ENCODE results near the gene SOX4.

Gene SOX4

DNA sequence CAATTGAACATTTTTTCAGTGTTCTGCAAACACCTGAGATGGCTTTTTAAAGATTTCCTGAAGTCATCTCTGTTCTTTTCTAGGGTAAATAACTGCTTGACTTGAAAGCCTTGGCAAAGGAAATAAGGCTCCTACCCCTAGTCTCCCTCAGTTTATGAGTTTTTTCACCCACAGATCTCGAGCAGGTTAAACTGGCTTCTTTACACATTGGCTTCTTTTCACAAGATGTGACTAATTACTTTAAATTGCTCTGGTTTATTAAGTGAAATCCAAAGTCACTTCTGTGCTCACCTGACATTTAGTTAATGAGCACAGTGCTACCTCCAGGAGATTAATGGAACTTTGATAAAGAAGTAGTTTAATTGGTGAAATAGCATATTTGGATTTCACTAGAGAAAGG is 33.2 kb downstream of the SOX4 start:
- no peak for DNase-seq (ENCODE audit: extremely low read depth, insufficient read length)
- no peak overlapping the region for H3K4me3 ChIP-seq (replicated peaks; ENCODE audit: low read depth, low read length)
- TF ChIP-seq, protein P1, sequence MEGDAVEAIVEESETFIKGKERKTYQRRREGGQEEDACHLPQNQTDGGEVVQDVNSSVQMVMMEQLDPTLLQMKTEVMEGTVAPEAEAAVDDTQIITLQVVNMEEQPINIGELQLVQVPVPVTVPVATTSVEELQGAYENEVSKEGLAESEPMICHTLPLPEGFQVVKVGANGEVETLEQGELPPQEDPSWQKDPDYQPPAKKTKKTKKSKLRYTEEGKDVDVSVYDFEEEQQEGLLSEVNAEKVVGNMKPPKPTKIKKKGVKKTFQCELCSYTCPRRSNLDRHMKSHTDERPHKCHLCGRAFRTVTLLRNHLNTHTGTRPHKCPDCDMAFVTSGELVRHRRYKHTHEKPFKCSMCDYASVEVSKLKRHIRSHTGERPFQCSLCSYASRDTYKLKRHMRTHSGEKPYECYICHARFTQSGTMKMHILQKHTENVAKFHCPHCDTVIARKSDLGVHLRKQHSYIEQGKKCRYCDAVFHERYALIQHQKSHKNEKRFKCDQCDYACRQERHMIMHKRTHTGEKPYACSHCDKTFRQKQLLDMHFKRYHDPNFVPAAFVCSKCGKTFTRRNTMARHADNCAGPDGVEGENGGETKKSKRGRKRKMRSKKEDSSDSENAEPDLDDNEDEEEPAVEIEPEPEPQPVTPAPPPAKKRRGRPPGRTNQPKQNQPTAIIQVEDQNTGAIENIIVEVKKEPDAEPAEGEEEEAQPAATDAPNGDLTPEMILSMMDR (IDR thresholded peaks at IDR 0.05; ENCODE audit: insufficient read depth, low read length, poor library complexity, severe bottlenecking), result no peak
- no peaks in the 10 kb centered on the region for H3K36me3 ChIP-seq (ENCODE audit: control insufficient read depth, insufficient read depth, low read length)
- no peaks in the 10 kb centered on the region for H3K27me3 ChIP-seq (replicated peaks; ENCODE audit: control insufficient read depth, insufficient read depth, low read length)

DNA sequence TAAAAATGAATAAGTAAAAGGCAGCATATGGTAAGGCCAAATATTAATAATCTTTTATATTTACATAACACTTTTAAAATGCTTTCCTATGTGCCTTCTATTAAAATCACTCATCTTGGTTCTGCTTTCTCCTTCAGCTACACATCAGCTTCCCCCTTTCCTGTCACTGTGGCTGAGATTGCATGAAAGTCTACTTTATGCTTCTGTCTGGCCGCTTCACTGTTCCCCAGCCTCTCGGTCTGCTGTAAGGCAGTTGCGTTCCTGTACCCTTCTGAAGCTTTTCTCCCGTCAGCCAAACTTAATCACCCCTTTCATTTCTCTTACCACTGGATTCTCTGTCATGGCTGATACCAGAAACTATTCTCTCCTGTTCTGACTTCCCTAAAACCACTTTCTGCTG is 34.6 kb downstream of the SOX4 start:
- no peak for DNase-seq (ENCODE audit: extremely low read depth, insufficient read length)
- TF ChIP-seq, protein P1 (IDR thresholded peaks at IDR 0.05; ENCODE audit: insufficient read depth, low read length, poor library complexity, severe bottlenecking), result no peak
- Histone ChIP-seq H3K36me3 (ENCODE audit: control insufficient read depth, insufficient read depth, low read length) (no peaks in the 10 kb centered on the region), H3K27me3 (replicated peaks; ENCODE audit: control insufficient read depth, insufficient read depth, low read length) (no peaks in the 10 kb centered on the region), H3K4me3 (replicated peaks; ENCODE audit: low read depth, low read length) (no peak overlapping the region)

DNA sequence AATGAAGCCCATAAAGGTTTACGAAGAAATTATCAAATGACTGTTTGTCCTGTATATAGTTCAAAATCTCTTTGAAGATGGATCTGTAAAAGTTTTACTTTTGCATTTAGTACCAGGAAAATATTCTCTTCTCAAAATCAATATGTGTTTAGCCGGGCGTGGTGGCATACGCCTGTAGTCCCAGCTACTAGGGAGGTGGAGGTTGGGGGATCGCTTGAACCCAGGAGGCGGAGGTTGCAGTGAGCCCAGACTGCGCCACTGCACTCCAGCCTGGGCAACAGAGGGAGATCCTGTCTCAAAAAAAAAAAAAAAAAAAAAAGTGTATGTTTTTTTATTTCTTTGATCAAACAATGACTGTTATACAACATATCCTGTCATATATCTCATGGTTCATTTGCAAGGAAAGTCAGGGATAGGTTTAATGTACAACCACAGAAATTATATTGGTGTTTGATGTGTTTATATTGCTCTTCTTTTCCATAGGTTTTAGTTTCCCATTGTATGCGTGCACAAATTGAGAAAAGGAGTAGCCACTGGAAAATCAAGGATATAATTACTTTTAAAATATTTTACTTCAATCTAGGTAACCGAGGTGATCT is 40.1 kb downstream of the SOX4 start:
- H3K27me3 ChIP-seq (replicated peaks; ENCODE audit: control insufficient read depth, insufficient read depth, low read length), result no peaks in the 10 kb centered on the region
- TF ChIP-seq, protein P1 (IDR thresholded peaks at IDR 0.05; ENCODE audit: insufficient read depth, low read length, poor library complexity, severe bottlenecking), result no peak
- no peaks in the 10 kb centered on the region for H3K36me3 ChIP-seq (ENCODE audit: control insufficient read depth, insufficient read depth, low read length)
- DNase-seq (ENCODE audit: extremely low read depth, insufficient read length), result no peak
- H3K4me3 ChIP-seq (replicated peaks; ENCODE audit: low read depth, low read length), result no peak overlapping the region

DNA sequence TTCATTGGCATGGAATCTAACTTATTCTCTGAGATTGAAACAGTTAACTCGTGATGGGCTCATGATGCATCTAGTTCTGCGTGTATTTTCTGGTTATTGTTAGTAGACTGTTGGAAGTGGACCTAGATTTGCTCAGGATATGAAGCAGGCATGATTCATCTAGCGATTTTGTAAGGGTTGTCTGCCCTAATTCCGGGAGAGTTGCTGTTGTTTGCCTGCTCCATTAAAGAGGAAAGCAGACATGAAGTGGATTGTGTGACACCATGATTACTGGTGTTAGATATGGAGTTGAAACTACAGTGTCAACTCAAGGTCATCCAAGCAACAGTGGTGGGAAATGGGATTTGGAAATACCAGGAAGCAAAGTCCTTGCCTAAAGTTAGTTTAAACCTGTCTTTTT is 41.0 kb downstream of the SOX4 start:
- Histone ChIP-seq H3K36me3 (ENCODE audit: control insufficient read depth, insufficient read depth, low read length) (no peaks in the 10 kb centered on the region), H3K27me3 (replicated peaks; ENCODE audit: control insufficient read depth, insufficient read depth, low read length) (no peaks in the 10 kb centered on the region), H3K4me3 (replicated peaks; ENCODE audit: low read depth, low read length) (no peak overlapping the region)
- no peak for DNase-seq (ENCODE audit: extremely low read depth, insufficient read length)
- TF ChIP-seq, protein P1 (IDR thresholded peaks at IDR 0.05; ENCODE audit: insufficient read depth, low read length, poor library complexity, severe bottlenecking), result no peak

DNA sequence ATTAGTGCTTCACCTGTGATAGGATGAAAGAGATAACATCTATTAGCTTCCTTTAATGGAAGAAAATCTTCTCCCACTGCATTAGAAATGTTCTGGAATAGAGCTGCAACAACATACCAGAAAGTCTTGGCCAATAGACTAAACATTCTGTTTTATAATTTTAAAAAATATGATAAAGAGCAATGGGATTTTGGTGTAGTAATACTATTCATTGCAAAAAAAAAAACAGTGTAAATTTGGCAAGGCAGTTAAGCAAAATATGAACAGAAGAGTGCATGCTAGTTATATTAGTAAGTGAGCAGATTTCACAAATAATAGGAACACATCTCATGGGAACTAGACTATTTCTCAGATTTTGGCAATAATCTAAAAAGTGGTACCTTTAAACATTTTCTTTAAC is 43.3 kb downstream of the SOX4 start:
- H3K4me3 ChIP-seq (replicated peaks; ENCODE audit: low read depth, low read length), result no peak overlapping the region
- TF ChIP-seq, protein P1 (IDR thresholded peaks at IDR 0.05; ENCODE audit: insufficient read depth, low read length, poor library complexity, severe bottlenecking), result no peak
- no peaks in the 10 kb centered on the region for H3K27me3 ChIP-seq (replicated peaks; ENCODE audit: control insufficient read depth, insufficient read depth, low read length)
- H3K36me3 ChIP-seq (ENCODE audit: control insufficient read depth, insufficient read depth, low read length), result no peaks in the 10 kb centered on the region
- DNase-seq (ENCODE audit: extremely low read depth, insufficient read length), result no peak

DNA sequence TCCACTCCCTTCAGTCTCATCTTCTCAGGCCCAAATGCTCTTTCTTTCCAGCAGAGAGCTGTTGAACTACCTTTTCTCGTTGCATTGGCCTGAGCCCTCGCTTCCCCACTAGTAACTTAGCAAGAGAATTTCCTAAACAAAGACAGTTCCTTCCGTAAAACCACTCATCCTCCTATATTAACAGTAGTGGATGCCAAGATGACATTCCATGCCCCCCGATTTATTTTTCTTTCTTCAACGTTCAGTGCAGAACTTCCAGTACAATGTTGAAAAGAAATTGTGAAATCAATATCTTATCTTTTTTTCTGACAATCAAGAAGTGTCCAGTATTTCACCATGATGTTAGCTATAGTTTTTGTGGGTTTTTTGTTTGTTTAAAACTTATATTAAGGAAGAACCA is 45.8 kb downstream of the SOX4 start:
- no peaks in the 10 kb centered on the region for H3K36me3 ChIP-seq (ENCODE audit: control insufficient read depth, insufficient read depth, low read length)
- no peak for DNase-seq (ENCODE audit: extremely low read depth, insufficient read length)
- no peak overlapping the region for H3K4me3 ChIP-seq (replicated peaks; ENCODE audit: low read depth, low read length)
- TF ChIP-seq, protein P1 (IDR thresholded peaks at IDR 0.05; ENCODE audit: insufficient read depth, low read length, poor library complexity, severe bottlenecking), result no peak
- no peaks in the 10 kb centered on the region for H3K27me3 ChIP-seq (replicated peaks; ENCODE audit: control insufficient read depth, insufficient read depth, low read length)

Measured in GM06990 (cell line).